Measurements from ENCODE around the gene CYTH2.

The CYTH2 gene

GRCh38 chr19:48469289-48469881, at the start of gene CYTH2:
Gene CYTH2 (plus strand): TSS chr19:48469369. CDS start chr19:48469508, 139 bp downstream.
- DNase-seq (ENCODE audit: low read depth): peak; percentile 49

- no peak for DNase-seq (ENCODE audit: low read depth)
Observed at GRCh38 chr19:48421548-48421947, 47.6 kb upstream of the CYTH2 start.

- DNase-seq (ENCODE audit: low read depth): no peak
Observed at GRCh38 chr19:48424694-48425219, 44.4 kb upstream of the CYTH2 start.

- no peak for DNase-seq (ENCODE audit: low read depth)
Observed at GRCh38 chr19:48428670-48429069, 40.5 kb upstream of the CYTH2 start.

- no peak for DNase-seq (ENCODE audit: low read depth)
Observed at GRCh38 chr19:48433337-48433736, 35.8 kb upstream of the CYTH2 start.

GRCh38 chr19:48436586-48436985, 32.6 kb upstream of the CYTH2 start:
- DNase-seq (ENCODE audit: low read depth): no peak

GRCh38 chr19:48441360-48442050, 27.7 kb upstream of the CYTH2 start:
- DNase-seq (ENCODE audit: low read depth): no peak

- DNase-seq (ENCODE audit: low read depth): no peak
Observed at GRCh38 chr19:48442116-48443035, 26.8 kb upstream of the CYTH2 start.

- no peak for DNase-seq (ENCODE audit: low read depth)
Observed at GRCh38 chr19:48443256-48443655, 25.9 kb upstream of the CYTH2 start.

- DNase-seq (ENCODE audit: low read depth): no peak
Observed at GRCh38 chr19:48443731-48444128, 25.4 kb upstream of the CYTH2 start.

- no peak for DNase-seq (ENCODE audit: low read depth)
Observed at GRCh38 chr19:48444129-48444935, 24.8 kb upstream of the CYTH2 start.

- DNase-seq (ENCODE audit: low read depth): no peak
Observed at GRCh38 chr19:48444936-48445200, 24.3 kb upstream of the CYTH2 start.

GRCh38 chr19:48445256-48445605, 23.9 kb upstream of the CYTH2 start:
- peak; percentile 89 for DNase-seq (ENCODE audit: low read depth)

GRCh38 chr19:48445606-48446481, 23.3 kb upstream of the CYTH2 start, which contains the start of gene GRWD1:
Gene GRWD1 (plus strand): TSS chr19:48445983. CDS start chr19:48446006, 23 bp downstream.
- DNase-seq (ENCODE audit: low read depth): peak; percentile 89

- DNase-seq (ENCODE audit: low read depth): no peak
Observed at GRCh38 chr19:48446579-48446978, 22.6 kb upstream of the CYTH2 start.

GRCh38 chr19:48448563-48448962, 20.6 kb upstream of the CYTH2 start:
- DNase-seq (ENCODE audit: low read depth): no peak

- no peak for DNase-seq (ENCODE audit: low read depth)
Observed at GRCh38 chr19:48450441-48450840, 18.7 kb upstream of the CYTH2 start.

GRCh38 chr19:48450863-48451262, 18.3 kb upstream of the CYTH2 start:
- no peak for DNase-seq (ENCODE audit: low read depth)

- no peak for DNase-seq (ENCODE audit: low read depth)
Observed at GRCh38 chr19:48451624-48452023, 17.5 kb upstream of the CYTH2 start.

- no peak for DNase-seq (ENCODE audit: low read depth)
Observed at GRCh38 chr19:48452289-48453190, 16.6 kb upstream of the CYTH2 start.

Measured in fibroblast of the conjunctiva (primary cell).